ENCODE measurements around the gene LAIR1.

- TF ChIP-seq POLR2A (IDR thresholded peaks at IDR 0.05; ENCODE audit: low read depth, low read length): no peak
- no peak for TF ChIP-seq POLR2AphosphoS5 (IDR thresholded peaks at IDR 0.05; ENCODE audit: low read depth, low read length)
Measured at GRCh38 chr19:54315956-54316355, 48.8 kb downstream of the LAIR1 start.

Measured in GM12891 (cell line).